ENCODE measurements around the gene FAM221B.

The FAM221B gene

GRCh38 chr9:35828716-35829083 lies at the start of gene FAM221B:
Gene FAM221B, minus strand, starts transcription at chr9:35828732. Its CDS starts 2,571 bp downstream, at chr9:35826161.
- DNase-seq (ENCODE audit: insufficient read length, low spot score) (no peak), FAIRE-seq (no peak)
- no peak for TF ChIP-seq CTCF (IDR thresholded peaks at IDR 0.05; ENCODE audit: insufficient read depth, missing control alignments)

GRCh38 chr9:35872505-35872904 lies 44.0 kb upstream of the FAM221B start:
- no peak for TF ChIP-seq CTCF (IDR thresholded peaks at IDR 0.05; ENCODE audit: insufficient read depth, missing control alignments)
- no peak for DNase-seq (ENCODE audit: insufficient read length, low spot score)
- FAIRE-seq: no peak

GRCh38 chr9:35871545-35871944 lies 43.0 kb upstream of the FAM221B start:
- FAIRE-seq (no peak), DNase-seq (ENCODE audit: insufficient read length, low spot score) (no peak)
- TF ChIP-seq CTCF (IDR thresholded peaks at IDR 0.05; ENCODE audit: insufficient read depth, missing control alignments): no peak

GRCh38 chr9:35870351-35870923 lies 41.9 kb upstream of the FAM221B start, which contains the start of gene OR13J1:
Gene OR13J1, minus strand, starts transcription at chr9:35870401. Its CDS starts 0 bp downstream, at chr9:35870401.
- TF ChIP-seq CTCF (IDR thresholded peaks at IDR 0.05; ENCODE audit: insufficient read depth, missing control alignments): no peak
- DNase-seq (ENCODE audit: insufficient read length, low spot score) (no peak), FAIRE-seq (no peak)

GRCh38 chr9:35869621-35870216 lies 41.2 kb upstream of the FAM221B start:
- no peak for TF ChIP-seq CTCF (IDR thresholded peaks at IDR 0.05; ENCODE audit: insufficient read depth, missing control alignments)
- FAIRE-seq: no peak

GRCh38 chr9:35868933-35869332 lies 40.4 kb upstream of the FAM221B start:
- no peak for TF ChIP-seq CTCF (IDR thresholded peaks at IDR 0.05; ENCODE audit: insufficient read depth, missing control alignments)
- DNase-seq (ENCODE audit: insufficient read length, low spot score): no peak
- no peak for FAIRE-seq

More at GRCh38 chr9:35869621-35870216, 41.2 kb upstream of the FAM221B start:
- DNase-seq (ENCODE audit: insufficient read length, low spot score): no peak

GRCh38 chr9:35867538-35867937 lies 39.0 kb upstream of the FAM221B start:
- no peak for TF ChIP-seq CTCF (IDR thresholded peaks at IDR 0.05; ENCODE audit: insufficient read depth, missing control alignments)
- FAIRE-seq (no peak), DNase-seq (ENCODE audit: insufficient read length, low spot score) (no peak)

Data from D721Med (cell line).